HepG2 (cell line): ENCODE measurements around the gene SAMD4A. TPM values are rescaled to one million over a fixed set of nuclear protein-coding genes. Genes with fewer than 3 reads are reported as not detected.

Experiments
- FOXJ3 ChIP-seq: sonication (generic); formaldehyde crosslinking; IDR thresholded peaks from 2 replicates; pipeline ENCODE4 v1.4.0; 2020; ENCODE audit warnings: missing genetic modification reagents, mild to moderate bottlenecking, borderline replicate concordance
- HNF4G ChIP-seq, 2 experiments: sonication (generic) in 1 of 2; formaldehyde crosslinking in 1 of 2; IDR thresholded peaks; 2 replicates each; pipeline versions ENCODE4 v1.4.0 to v1.6.1; 2011 to 2020; ENCODE audit warnings: borderline replicate concordance in 2 of 2, low read depth in 2 of 2, mild to moderate bottlenecking in 2 of 2, low read length in 1 of 2, missing genetic modification reagents in 1 of 2, moderate library complexity in 1 of 2
- MAFF ChIP-seq: IDR thresholded peaks from 2 replicates; pipeline ENCODE4 v1.6.1; 2011; ENCODE audit warnings: low read depth, low read length, improper control_type of control experiment
- PCBP1 ChIP-seq: fragments of 200-400 bp; formaldehyde crosslinking; IDR thresholded peaks from 2 replicates; pipeline ENCODE4 v1.6.1; 2017; ENCODE audit warnings: mild to moderate bottlenecking, low read depth, low read length, borderline replicate concordance
- SOX6 ChIP-seq, 2 experiments: fragments of 450-650 bp in 1 of 2; sonication (generic) in 1 of 2; formaldehyde crosslinking in 1 of 2; IDR thresholded peaks; 2 replicates each; pipeline versions ENCODE4 v1.4.0 to v1.6.1; 2017 to 2020; ENCODE audit warnings: antibody characterized with exemption in 1 of 2, mild to moderate bottlenecking in 1 of 2, missing genetic modification reagents in 1 of 2
- SP140L ChIP-seq: sonication (generic); formaldehyde crosslinking; IDR thresholded peaks from 2 replicates; pipeline ENCODE4 v1.4.0; 2020; ENCODE audit warnings: missing genetic modification reagents, borderline replicate concordance
- SSRP1 ChIP-seq: IDR thresholded peaks from 2 replicates; pipeline ENCODE4 v1.6.1; 2016; ENCODE audit warnings: control low read depth
- TGIF2 ChIP-seq: IDR thresholded peaks from 2 replicates; pipeline ENCODE4 v1.6.1; 2016; ENCODE audit warnings: control low read depth, missing compliant biosample characterization
- XRCC5 ChIP-seq: fragments of 200-400 bp; formaldehyde crosslinking; optimal IDR thresholded peaks from 2 replicates; pipeline ENCODE3; 2017; ENCODE audit warnings: mild to moderate bottlenecking, low read length
- ZBTB21 ChIP-seq: sonication (generic); formaldehyde crosslinking; IDR thresholded peaks from 2 replicates; pipeline ENCODE4 v1.4.0; 2020; ENCODE audit warnings: missing genetic modification reagents
- polyA plus RNA-seq, 8 experiments: library from polyadenylated mRNA; depleted of rRNA in 3 of 8; stranded (reverse) in 7 of 8; unstranded in 1 of 8; fragments of >200 nt; fragmentation: Illumina TruSeq in 4 of 8; extraction: Trizol in 4 of 8; gene quantifications; 2 replicates each; pipeline versions ENCODE4 v1.2.1 to v1.2.3, GENCODE V29; 2011 to 2016; ENCODE audit warnings: low read depth in 4 of 8, missing spikeins in 1 of 8, mixed read lengths in 1 of 8; ENCODE audit not compliant: insufficient read depth in 1 of 8
- total RNA-seq, 5 experiments: library from RNA; depleted of rRNA; stranded (reverse); fragments of >200 nt; fragmentation: Illumina TruSeq; extraction: Trizol; gene quantifications; 2 replicates each; pipeline ENCODE4 v1.2.3, GENCODE V29; 2016; ENCODE audit warnings: low read depth in 1 of 5
- TF ChIP-seq, protein P1 (sequence below): sonication (generic); formaldehyde crosslinking; IDR thresholded peaks from 2 replicates; pipeline ENCODE4 v1.5.1; 2020; ENCODE audit warnings: mild to moderate bottlenecking, missing genetic modification reagents, moderate library complexity
- TF ChIP-seq, protein P2 (sequence below): IDR thresholded peaks from 2 replicates; pipeline ENCODE4 v1.6.1; 2016; ENCODE audit warnings: mild to moderate bottlenecking
- TF ChIP-seq, protein P3 (sequence below): sonication (generic); formaldehyde crosslinking; IDR thresholded peaks from 2 replicates; pipeline ENCODE4 v1.8.1; 2023; ENCODE audit warnings: mild to moderate bottlenecking, missing genetic modification reagents, borderline replicate concordance
- TF ChIP-seq, protein P4 (sequence below): sonication (generic); formaldehyde crosslinking; IDR thresholded peaks from 2 replicates; pipeline ENCODE4 v1.4.0; 2020; ENCODE audit warnings: missing genetic modification reagents
- TF ChIP-seq, protein P5 (sequence below): sonication (generic); formaldehyde crosslinking; conservative IDR thresholded peaks from 2 replicates; pipeline ENCODE4 v1.4.0; 2020; ENCODE audit warnings: missing genetic modification reagents
- TF ChIP-seq, protein P6 (sequence below): IDR thresholded peaks from 2 replicates; pipeline ENCODE4 v1.6.1; 2016; ENCODE audit warnings: low read depth

Gene SAMD4A
- total and polyA plus RNA-seq, 2 of the 13 experiments (the other 11 are each of a cell fraction or from before 2014, with no cell fraction given) = 11.8 to 13.0 TPM

DNA sequence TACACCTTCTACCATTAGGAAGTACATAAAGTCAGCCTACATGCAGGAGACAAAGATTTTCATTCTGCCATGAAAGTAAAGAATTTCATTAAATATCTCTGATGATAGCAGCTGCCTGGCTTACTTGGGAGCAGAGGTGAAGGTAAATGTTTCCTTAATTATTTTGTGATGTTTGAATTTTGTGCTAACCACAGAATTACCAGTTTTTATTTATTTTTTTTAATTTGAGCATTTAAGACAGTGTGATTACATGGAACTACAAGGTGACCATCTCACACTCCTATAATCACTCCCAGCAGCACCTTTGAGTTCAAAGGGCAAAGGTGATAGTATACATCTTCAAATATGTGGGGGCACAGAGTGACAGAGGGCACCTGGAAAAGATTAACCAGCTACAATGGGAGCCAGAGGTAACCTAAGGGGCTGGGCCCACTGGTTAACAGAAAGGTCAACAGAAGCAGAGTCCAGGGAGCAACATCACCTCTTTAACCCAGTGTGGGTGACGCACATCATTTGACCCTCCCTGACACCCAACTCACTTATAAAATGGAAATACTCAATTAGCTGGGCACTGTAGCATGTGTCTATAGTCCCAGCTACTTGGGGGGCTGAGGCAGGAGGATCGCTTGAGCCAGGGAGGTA, 270.7 kb downstream of the SAMD4A start (continued):
- TF ChIP-seq, protein P1, sequence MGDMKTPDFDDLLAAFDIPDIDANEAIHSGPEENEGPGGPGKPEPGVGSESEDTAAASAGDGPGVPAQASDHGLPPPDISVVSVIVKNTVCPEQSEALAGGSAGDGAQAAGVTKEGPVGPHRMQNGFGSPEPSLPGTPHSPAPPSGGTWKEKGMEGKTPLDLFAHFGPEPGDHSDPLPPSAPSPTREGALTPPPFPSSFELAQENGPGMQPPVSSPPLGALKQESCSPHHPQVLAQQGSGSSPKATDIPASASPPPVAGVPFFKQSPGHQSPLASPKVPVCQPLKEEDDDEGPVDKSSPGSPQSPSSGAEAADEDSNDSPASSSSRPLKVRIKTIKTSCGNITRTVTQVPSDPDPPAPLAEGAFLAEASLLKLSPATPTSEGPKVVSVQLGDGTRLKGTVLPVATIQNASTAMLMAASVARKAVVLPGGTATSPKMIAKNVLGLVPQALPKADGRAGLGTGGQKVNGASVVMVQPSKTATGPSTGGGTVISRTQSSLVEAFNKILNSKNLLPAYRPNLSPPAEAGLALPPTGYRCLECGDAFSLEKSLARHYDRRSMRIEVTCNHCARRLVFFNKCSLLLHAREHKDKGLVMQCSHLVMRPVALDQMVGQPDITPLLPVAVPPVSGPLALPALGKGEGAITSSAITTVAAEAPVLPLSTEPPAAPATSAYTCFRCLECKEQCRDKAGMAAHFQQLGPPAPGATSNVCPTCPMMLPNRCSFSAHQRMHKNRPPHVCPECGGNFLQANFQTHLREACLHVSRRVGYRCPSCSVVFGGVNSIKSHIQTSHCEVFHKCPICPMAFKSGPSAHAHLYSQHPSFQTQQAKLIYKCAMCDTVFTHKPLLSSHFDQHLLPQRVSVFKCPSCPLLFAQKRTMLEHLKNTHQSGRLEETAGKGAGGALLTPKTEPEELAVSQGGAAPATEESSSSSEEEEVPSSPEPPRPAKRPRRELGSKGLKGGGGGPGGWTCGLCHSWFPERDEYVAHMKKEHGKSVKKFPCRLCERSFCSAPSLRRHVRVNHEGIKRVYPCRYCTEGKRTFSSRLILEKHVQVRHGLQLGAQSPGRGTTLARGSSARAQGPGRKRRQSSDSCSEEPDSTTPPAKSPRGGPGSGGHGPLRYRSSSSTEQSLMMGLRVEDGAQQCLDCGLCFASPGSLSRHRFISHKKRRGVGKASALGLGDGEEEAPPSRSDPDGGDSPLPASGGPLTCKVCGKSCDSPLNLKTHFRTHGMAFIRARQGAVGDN (CRISPR knock-in tag) = no peak; the same call in 1 of the 2 replicates
- TF ChIP-seq MAFF = no peak
- peak; percentile 42; the same call in 1 of the 2 replicates for TF ChIP-seq TGIF2 (CRISPR knock-in tag)
- TF ChIP-seq, protein P2, sequence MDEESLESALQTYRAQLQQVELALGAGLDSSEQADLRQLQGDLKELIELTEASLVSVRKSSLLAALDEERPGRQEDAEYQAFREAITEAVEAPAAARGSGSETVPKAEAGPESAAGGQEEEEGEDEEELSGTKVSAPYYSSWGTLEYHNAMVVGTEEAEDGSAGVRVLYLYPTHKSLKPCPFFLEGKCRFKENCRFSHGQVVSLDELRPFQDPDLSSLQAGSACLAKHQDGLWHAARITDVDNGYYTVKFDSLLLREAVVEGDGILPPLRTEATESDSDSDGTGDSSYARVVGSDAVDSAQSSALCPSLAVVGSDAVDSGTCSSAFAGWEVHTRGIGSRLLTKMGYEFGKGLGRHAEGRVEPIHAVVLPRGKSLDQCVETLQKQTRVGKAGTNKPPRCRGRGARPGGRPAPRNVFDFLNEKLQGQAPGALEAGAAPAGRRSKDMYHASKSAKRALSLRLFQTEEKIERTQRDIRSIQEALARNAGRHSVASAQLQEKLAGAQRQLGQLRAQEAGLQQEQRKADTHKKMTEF (CRISPR knock-in tag) = peak; percentile 77
- peak; percentile 41; the same call in 1 of the 2 replicates for TF ChIP-seq ZBTB21
- TF ChIP-seq SP140L (CRISPR knock-in tag) = 0 out of 2 replicates have a peak, but pooled peaks have one; percentile 65
- TF ChIP-seq, protein P3, sequence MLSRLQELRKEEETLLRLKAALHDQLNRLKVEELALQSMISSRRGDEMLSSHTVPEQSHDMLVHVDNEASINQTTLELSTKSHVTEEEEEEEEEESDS (CRISPR knock-in tag) = no peak
- TF ChIP-seq, protein P4, sequence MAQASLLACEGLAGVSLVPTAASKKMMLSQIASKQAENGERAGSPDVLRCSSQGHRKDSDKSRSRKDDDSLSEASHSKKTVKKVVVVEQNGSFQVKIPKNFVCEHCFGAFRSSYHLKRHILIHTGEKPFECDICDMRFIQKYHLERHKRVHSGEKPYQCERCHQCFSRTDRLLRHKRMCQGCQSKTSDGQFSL = no peak
- TF ChIP-seq SSRP1 (CRISPR knock-in tag) = no peak
- peak; percentile 97 for TF ChIP-seq HNF4G (IDR thresholded peaks at IDR 0.05; ENCODE audit: borderline replicate concordance, low read depth, low read length)
- peak; percentile 86; the same call in 1 of the 2 replicates for TF ChIP-seq HNF4G (CRISPR knock-in tag; IDR thresholded peaks at IDR 0.05; ENCODE audit: borderline replicate concordance, low read depth)
- TF ChIP-seq, protein P5, sequence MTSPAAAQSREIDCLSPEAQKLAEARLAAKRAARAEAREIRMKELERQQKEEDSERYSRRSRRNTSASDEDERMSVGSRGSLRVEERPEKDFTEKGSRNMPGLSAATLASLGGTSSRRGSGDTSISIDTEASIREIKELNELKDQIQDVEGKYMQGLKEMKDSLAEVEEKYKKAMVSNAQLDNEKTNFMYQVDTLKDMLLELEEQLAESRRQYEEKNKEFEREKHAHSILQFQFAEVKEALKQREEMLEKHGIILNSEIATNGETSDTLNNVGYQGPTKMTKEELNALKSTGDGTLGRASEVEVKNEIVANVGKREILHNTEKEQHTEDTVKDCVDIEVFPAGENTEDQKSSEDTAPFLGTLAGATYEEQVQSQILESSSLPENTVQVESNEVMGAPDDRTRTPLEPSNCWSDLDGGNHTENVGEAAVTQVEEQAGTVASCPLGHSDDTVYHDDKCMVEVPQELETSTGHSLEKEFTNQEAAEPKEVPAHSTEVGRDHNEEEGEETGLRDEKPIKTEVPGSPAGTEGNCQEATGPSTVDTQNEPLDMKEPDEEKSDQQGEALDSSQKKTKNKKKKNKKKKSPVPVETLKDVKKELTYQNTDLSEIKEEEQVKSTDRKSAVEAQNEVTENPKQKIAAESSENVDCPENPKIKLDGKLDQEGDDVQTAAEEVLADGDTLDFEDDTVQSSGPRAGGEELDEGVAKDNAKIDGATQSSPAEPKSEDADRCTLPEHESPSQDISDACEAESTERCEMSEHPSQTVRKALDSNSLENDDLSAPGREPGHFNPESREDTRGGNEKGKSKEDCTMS (CRISPR knock-in tag) = no peak
- TF ChIP-seq FOXJ3 (CRISPR knock-in tag) = peak; percentile 90
- no peak for TF ChIP-seq PCBP1
- no peak for TF ChIP-seq SOX6 (IDR thresholded peaks at IDR 0.05)
- TF ChIP-seq SOX6 (CRISPR knock-in tag; IDR thresholded peaks at IDR 0.05) = peak; percentile 94
- TF ChIP-seq XRCC5 = peak; percentile 56
- TF ChIP-seq, protein P6, sequence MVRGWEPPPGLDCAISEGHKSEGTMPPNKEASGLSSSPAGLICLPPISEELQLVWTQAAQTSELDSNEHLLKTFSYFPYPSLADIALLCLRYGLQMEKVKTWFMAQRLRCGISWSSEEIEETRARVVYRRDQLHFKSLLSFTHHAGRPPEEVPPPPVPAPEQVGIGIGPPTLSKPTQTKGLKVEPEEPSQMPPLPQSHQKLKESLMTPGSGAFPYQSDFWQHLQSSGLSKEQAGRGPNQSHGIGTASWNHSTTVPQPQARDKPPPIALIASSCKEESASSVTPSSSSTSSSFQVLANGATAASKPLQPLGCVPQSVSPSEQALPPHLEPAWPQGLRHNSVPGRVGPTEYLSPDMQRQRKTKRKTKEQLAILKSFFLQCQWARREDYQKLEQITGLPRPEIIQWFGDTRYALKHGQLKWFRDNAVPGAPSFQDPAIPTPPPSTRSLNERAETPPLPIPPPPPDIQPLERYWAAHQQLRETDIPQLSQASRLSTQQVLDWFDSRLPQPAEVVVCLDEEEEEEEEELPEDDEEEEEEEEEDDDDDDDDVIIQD (CRISPR knock-in tag) = peak; percentile 94
